ENCODE measurements around the gene NOS1.

DNA sequence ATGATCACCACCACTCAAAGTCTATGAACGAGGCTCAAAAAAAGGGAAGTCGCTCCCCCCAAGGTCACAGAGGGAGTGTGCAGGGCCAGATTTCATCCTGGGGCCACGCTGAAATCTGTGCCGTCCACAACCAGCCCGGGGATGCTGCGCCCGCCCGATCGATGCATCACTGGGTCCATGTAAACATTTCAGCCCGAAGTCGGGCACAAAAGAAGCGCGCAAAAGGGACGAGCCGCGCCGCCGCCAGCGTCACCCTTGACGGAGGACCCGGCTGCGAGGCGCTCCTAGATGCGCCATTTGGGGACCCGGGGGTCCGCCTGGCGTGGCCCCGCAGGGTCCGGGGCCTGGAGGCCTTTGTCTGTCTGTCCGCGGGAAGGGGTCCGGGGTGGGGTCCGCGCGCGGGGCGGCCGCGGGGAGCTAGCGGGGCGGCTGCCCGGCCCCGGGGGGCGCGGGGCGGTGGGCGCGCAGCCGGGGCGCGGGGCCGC lies 171.7 kb downstream of the NOS1 start:
- TF ChIP-seq EZH2 (IDR thresholded peaks at IDR 0.05; ENCODE audit: borderline replicate concordance, low read length) = no peak
- TF ChIP-seq, protein P1, sequence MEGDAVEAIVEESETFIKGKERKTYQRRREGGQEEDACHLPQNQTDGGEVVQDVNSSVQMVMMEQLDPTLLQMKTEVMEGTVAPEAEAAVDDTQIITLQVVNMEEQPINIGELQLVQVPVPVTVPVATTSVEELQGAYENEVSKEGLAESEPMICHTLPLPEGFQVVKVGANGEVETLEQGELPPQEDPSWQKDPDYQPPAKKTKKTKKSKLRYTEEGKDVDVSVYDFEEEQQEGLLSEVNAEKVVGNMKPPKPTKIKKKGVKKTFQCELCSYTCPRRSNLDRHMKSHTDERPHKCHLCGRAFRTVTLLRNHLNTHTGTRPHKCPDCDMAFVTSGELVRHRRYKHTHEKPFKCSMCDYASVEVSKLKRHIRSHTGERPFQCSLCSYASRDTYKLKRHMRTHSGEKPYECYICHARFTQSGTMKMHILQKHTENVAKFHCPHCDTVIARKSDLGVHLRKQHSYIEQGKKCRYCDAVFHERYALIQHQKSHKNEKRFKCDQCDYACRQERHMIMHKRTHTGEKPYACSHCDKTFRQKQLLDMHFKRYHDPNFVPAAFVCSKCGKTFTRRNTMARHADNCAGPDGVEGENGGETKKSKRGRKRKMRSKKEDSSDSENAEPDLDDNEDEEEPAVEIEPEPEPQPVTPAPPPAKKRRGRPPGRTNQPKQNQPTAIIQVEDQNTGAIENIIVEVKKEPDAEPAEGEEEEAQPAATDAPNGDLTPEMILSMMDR (conservative IDR thresholded peaks at IDR 0.05 in 1 of 2, IDR thresholded peaks at IDR 0.05 in 1 of 2; ENCODE audit: extremely low read depth in 1 of 2, insufficient read depth in 1 of 2, low read depth in 1 of 2, low read length in 2 of 2) = no peak
